GM20000 (cell line): ENCODE measurements around the gene CLIC1.
"Not testable (repeated sequence)": the region's sequence is repeated elsewhere in the genome, so short reads cannot be mapped to it uniquely, and the experiment has no call there.

Experiments used
- DNase-seq: peaks from one replicate; pipeline ENCODE4 v3.0.0; 2012; ENCODE audit warnings: low spot score
- CTCF ChIP-seq: IDR thresholded peaks from 2 replicates; pipeline ENCODE4 v1.5.1; 2012; ENCODE audit warnings: mild to moderate bottlenecking, control low read depth; ENCODE audit errors: extremely low read depth, missing control alignments

The CLIC1 gene

GRCh38 chr6:31710523-31711219 is 25.7 kb downstream of the CLIC1 start:
- DNase-seq = no peak

DNA sequence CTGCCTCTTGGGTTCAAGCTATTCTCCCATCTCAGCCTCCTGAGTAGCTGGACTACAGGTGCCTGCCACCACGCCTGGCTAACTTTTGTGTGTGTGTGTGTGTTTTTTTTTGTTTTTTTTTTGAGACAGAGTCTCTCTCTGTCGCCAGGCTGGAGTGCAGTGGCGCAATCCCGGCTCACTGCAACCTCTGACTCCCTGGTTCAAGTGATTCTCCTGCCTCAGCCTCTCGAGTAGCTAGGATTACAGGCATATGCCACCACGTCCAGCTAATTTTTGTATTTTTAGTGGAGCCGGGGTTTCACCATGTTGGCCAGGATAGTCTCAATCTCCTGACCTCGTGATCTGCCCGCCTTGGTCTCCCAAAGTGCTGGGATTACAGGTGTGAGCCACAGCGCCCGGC is 27.2 kb downstream of the CLIC1 start:
- DNase-seq = not testable (repeated sequence)

More at GRCh38 chr6:31710523-31711219, 25.7 kb downstream of the CLIC1 start:
- TF ChIP-seq CTCF = no peak

DNA sequence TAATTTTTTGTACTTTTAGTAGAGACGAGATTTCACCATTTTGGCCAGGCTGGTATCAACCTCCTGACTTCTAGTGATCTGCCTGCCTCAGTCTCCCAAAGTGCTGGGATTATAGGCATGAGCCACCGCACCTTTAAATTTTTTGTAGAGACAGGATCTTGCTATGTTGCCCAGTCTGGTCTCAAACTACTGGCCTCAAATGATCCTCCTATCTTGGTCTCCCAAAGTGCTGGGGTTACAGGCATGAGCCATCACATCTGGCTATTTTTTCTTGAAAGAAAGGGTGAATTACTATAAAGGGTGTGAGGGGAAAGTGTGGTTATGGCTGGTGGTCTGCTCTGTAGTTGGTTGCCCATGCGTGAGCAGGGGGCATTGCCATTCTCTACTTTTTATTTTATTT is 28.1 kb downstream of the CLIC1 start:
- TF ChIP-seq CTCF = no peak
- DNase-seq = no peak

- TF ChIP-seq CTCF = no peak
These were observed 28.6 kb downstream of the CLIC1 start for GRCh38 chr6:31707701-31708100.

DNA sequence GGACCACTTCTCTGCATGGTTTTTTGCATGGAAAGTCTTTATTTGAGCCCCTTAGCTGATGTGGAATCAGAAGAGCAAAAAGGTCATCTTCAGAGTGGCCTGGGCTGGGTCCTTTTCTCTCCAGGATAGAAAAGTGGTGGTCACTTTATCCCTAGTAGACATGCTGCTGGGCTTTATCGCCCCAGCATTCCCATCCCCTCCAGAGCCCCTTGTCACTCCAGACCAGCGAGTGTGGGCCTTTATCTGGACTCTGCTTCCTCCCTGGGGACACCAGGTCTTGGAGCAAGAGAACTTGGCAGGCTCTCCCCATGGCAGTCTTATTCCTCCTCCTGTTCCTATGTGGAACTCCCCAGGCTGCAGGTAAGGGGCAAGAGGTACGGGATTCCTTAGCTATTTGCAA is 29.7 kb downstream of the CLIC1 start, which contains the start of gene LY6G6F:
Gene LY6G6F (plus strand): TSS at position 268 of the 400 bp plus-strand sequence. CDS start 41 bp downstream, at position 309.
- no peak for TF ChIP-seq CTCF
- no peak for DNase-seq

More at GRCh38 chr6:31707701-31708100, 28.6 kb downstream of the CLIC1 start:
- no peak for DNase-seq

DNA sequence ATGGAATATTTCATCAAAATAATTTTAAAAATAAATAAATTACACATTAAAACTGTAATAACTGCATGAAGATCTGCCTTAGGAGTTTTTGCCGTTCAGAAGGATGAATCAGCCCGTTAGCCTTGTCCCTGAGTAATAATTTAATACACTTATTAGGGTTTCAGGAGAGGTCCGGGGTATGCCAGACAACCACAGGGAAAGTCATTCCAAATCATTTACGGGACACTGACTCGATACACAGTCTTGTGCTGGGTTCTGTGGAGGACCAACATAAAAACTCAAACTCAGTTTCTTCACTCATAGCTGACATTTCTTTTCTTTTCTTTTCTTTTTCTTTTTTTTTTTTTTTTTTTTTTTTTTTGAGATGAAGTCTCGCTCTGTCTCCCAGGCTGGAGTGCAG is 30.4 kb downstream of the CLIC1 start:
- DNase-seq = no peak
- TF ChIP-seq CTCF = no peak

DNA sequence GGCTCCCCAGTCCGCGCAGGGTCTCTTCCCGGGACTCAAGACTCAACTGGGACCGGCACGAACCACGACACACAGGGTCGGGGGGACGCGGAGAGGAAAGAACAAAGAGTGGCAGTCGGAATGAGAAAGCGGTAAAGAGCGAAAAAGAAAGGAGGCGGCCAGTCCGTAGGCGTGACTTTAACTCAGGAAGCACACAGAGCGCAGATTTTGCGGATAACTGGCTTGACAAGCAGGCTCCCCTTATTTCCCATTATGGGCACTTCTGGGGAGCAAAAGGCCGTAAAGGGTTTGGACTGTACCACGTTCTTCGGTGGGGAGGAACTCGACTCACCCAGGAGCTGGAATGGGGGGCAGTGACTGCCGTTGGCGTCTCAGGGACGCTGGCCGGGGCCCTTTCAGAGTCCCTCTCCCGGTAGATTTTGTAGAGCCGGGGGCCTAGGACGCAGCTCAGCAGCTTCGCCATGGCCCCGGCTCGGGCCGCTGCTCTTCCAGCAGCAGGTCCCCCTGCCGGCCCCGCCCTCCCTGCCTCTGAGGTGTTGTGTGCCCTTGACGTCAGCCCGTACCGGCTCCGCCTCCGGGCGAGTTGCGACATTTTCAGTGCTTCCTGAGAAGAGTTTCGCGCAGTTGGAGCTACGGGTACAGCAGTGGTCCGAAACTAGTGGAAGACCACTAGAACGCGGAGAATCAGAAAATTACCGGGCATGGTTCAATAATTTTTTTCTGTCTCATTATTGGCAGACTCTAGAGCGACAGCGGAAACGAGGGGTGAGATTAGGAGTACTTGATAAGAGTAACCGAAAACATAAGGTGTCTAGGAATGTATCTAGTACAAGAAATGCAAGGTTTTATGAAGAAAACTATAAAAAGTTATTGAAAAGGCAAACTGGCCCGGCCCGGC is 33.3 kb downstream of the CLIC1 start, which contains the start of gene ABHD16A:
Gene ABHD16A (minus strand): TSS at position 506 of the 898 bp plus-strand sequence. CDS start 43 bp downstream, at position 463.
- DNase-seq = peak; percentile 97
- TF ChIP-seq CTCF = no peak
